Measurements from ENCODE around the gene C8A. TPM values are rescaled to one million over a fixed set of nuclear protein-coding genes. Genes with fewer than 3 reads are reported as not detected.

Gene C8A
- total RNA-seq, 3 donors from 2014 or later: not detected

- intact Hi-C loops (cut with DNase I, micrococcal nuclease): no loop called here
- DNase-seq (no peak), ATAC-seq (no peak)
- TF ChIP-seq, protein P1, sequence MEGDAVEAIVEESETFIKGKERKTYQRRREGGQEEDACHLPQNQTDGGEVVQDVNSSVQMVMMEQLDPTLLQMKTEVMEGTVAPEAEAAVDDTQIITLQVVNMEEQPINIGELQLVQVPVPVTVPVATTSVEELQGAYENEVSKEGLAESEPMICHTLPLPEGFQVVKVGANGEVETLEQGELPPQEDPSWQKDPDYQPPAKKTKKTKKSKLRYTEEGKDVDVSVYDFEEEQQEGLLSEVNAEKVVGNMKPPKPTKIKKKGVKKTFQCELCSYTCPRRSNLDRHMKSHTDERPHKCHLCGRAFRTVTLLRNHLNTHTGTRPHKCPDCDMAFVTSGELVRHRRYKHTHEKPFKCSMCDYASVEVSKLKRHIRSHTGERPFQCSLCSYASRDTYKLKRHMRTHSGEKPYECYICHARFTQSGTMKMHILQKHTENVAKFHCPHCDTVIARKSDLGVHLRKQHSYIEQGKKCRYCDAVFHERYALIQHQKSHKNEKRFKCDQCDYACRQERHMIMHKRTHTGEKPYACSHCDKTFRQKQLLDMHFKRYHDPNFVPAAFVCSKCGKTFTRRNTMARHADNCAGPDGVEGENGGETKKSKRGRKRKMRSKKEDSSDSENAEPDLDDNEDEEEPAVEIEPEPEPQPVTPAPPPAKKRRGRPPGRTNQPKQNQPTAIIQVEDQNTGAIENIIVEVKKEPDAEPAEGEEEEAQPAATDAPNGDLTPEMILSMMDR (IDR thresholded peaks at IDR 0.05): no peak
- Histone ChIP-seq H3K9me3 (no peaks in the 10 kb centered on the region), H3K4me1 (ENCODE audit: low read depth) (peaks cover 8% of the 10 kb centered on the region), H3K36me3 (ENCODE audit: low read depth) (no peaks in the 10 kb centered on the region), H3K4me3 (no peak overlapping the region)
These were observed 37.7 kb upstream of the C8A start for GRCh38 chr1:56816909-56817308.

- no peak overlapping the region for H3K4me3 ChIP-seq
- no peak for DNase-seq
- no peaks in the 10 kb centered on the region for H3K9me3 ChIP-seq
- no peaks in the 10 kb centered on the region for H3K36me3 ChIP-seq (ENCODE audit: low read depth)
- intact Hi-C loops (cut with DNase I, micrococcal nuclease): no loop called here
- H3K4me1 ChIP-seq (ENCODE audit: low read depth): peaks cover 8% of the 10 kb centered on the region
- TF ChIP-seq, protein P1 (IDR thresholded peaks at IDR 0.05): no peak
- no peak for ATAC-seq
These were observed 36.7 kb upstream of the C8A start for GRCh38 chr1:56817716-56818463.

- Histone ChIP-seq H3K4me3 (no peak within 1 kb of the TSS), H3K36me3 (ENCODE audit: low read depth) (no peaks in the 10 kb centered on the region), H3K9me3 (no peaks in the 10 kb centered on the region), H3K4me1 (ENCODE audit: low read depth) (peaks cover 8% of the 10 kb centered on the region)
- ATAC-seq (peak; percentile 79), DNase-seq (peak; percentile 35 to 73 (median 68))
- intact Hi-C loops (cut with DNase I, micrococcal nuclease): no loop called here
- TF ChIP-seq, protein P1 (IDR thresholded peaks at IDR 0.05): no peak
These were observed 35.2 kb upstream of the C8A start, which contains the start of gene FYB2 for GRCh38 chr1:56819387-56819899. FYB2 (minus strand) TSS chr1:56819404; CDS start chr1:56819290, 114 bp downstream.

DNA sequence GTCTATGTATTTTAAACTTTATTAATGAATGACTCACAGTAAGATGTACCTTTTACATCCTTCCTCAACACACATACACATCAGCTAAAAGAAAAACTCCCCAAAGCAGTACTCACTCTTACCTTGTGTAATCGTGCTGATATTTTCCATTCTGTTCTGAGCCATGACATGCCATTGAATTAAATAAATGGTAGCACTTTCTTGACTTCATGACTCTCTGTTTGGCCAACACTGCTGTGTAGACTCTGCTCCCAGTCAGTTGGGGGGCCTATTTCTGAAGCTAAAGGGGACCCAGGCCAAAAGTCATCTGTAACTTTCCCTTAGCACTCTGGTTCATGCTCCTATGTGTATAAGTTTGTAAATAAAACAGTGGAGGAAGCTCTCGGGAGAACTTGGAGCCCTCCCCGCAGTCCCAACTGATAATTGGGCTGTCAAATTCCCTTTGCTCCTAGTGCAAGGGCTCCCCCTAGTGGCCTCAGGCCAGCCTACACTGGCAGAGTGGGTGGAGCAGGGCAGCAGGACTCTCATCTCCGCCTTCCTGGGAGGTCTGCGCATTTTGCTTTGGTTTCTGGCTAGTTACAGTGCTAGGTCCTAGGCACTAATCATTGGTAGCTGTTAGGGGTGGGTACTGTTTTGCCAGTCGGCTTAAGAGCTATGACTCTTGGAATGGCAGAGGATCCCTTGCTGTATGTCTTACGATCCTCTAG is 33.7 kb upstream of the C8A start:
- H3K4me1 ChIP-seq (ENCODE audit: low read depth): peaks cover 8% of the 10 kb centered on the region
- no peaks in the 10 kb centered on the region for H3K9me3 ChIP-seq
- intact Hi-C loops (cut with DNase I, micrococcal nuclease): no loop called here
- peak; percentile 71 to 93 (median 88) for DNase-seq
- no peak overlapping the region for H3K4me3 ChIP-seq
- peak; percentile 83 for ATAC-seq
- TF ChIP-seq, protein P1 (IDR thresholded peaks at IDR 0.05): peak; percentile 85
- H3K36me3 ChIP-seq (ENCODE audit: low read depth): no peaks in the 10 kb centered on the region

GRCh38 chr1:56821462-56821797 is 33.2 kb upstream of the C8A start:
- intact Hi-C loops (cut with DNase I, micrococcal nuclease): no loop called here
- DNase-seq: no peak
- Histone ChIP-seq H3K9me3 (no peaks in the 10 kb centered on the region), H3K4me3 (no peak overlapping the region), H3K4me1 (ENCODE audit: low read depth) (peaks cover 8% of the 10 kb centered on the region), H3K36me3 (ENCODE audit: low read depth) (no peaks in the 10 kb centered on the region)
- no peak for ATAC-seq
- TF ChIP-seq, protein P1 (IDR thresholded peaks at IDR 0.05): no peak

Measured in mucosa of descending colon (tissue), 3 donors.